ENCODE measurements around the gene SLC38A9. TPM values are rescaled to one million over a fixed set of nuclear protein-coding genes. Genes with fewer than 3 reads are reported as not detected.
"Not testable (repeated sequence)": the region's sequence is repeated elsewhere in the genome, so short reads cannot be mapped to it uniquely, and the experiment has no call there.

SLC38A9 gene
- total RNA-seq, 4 donors from 2014 or later, result 13.2 to 26.2 (median 20.1) TPM

- no peak for DNase-seq (ENCODE audit: low spot score)
- no peak for ATAC-seq (ENCODE audit: low FRiP score)
- TF ChIP-seq CTCF (IDR thresholded peaks at IDR 0.05), result no peak
Observed at GRCh38 chr5:55720188-55720703, 8.1 kb upstream of the SLC38A9 start.

- ATAC-seq (ENCODE audit: low FRiP score); DNase-seq (ENCODE audit: low spot score): not testable (repeated sequence)
Observed at GRCh38 chr5:55719026-55719425, 6.9 kb upstream of the SLC38A9 start.

GRCh38 chr5:55715519-55716078 is 3.5 kb upstream of the SLC38A9 start:
- ATAC-seq (ENCODE audit: low FRiP score), result no peak
- no peak for DNase-seq (ENCODE audit: low spot score)
- TF ChIP-seq CTCF (IDR thresholded peaks at IDR 0.05), result no peak

- no peak for TF ChIP-seq CTCF (IDR thresholded peaks at IDR 0.05)
- no peak for ATAC-seq (ENCODE audit: low FRiP score)
- DNase-seq (ENCODE audit: low spot score), result no peak
Observed at GRCh38 chr5:55714749-55715148, 2.6 kb upstream of the SLC38A9 start.

- DNase-seq (ENCODE audit: low spot score) (no peak), ATAC-seq (ENCODE audit: low FRiP score) (no peak)
- TF ChIP-seq CTCF (IDR thresholded peaks at IDR 0.05), result no peak
Observed at GRCh38 chr5:55714339-55714738, 2.2 kb upstream of the SLC38A9 start.

GRCh38 chr5:55713871-55714270 is 1.7 kb upstream of the SLC38A9 start:
- DNase-seq (ENCODE audit: low spot score), result no peak
- no peak for TF ChIP-seq CTCF (IDR thresholded peaks at IDR 0.05)
- no peak for ATAC-seq (ENCODE audit: low FRiP score)

- DNase-seq (ENCODE audit: low spot score) (no peak), ATAC-seq (ENCODE audit: low FRiP score) (no peak)
- no peak for TF ChIP-seq CTCF (IDR thresholded peaks at IDR 0.05)
Observed at GRCh38 chr5:55711507-55712022, 559 bp downstream of the SLC38A9 start.
